A549 (cell line): ENCODE measurements around the gene TRMT5.

ENCODE experiments used
- EP300 ChIP-seq, 2 experiments: fragments of >200 bp; sonication (Bioruptor Twin); formaldehyde crosslinking; IDR thresholded peaks; 2 replicates in 1 of 2; 3 replicates in 1 of 2; pipeline ENCODE4 v1.6.1; 2016 to 2017
- PHF8 ChIP-seq: fragments of 200-600 bp; sonication (generic); IDR thresholded peaks from 2 replicates; pipeline ENCODE4 v1.6.1; 2016; ENCODE audit warnings: low read depth, mild to moderate bottlenecking, antibody characterized with exemption, moderate library complexity, borderline replicate concordance
- POLR2A ChIP-seq: IDR thresholded peaks from 2 replicates; pipeline ENCODE4 v1.6.1; 2012; ENCODE audit warnings: mild to moderate bottlenecking, low read length
- RCOR1 ChIP-seq: fragments of 150-350 bp; IDR thresholded peaks from 2 replicates; pipeline ENCODE4 v1.6.1; 2014; ENCODE audit warnings: antibody characterized with exemption, low read length, low read depth
- SMC3 ChIP-seq: fragments of >200 bp; sonication (Bioruptor Twin); formaldehyde crosslinking; IDR thresholded peaks from 3 replicates; pipeline ENCODE4 v1.6.1; 2018; ENCODE audit warnings: inconsistent platforms
- ZFP36 ChIP-seq: fragments of 450-650 bp; IDR thresholded peaks from 2 replicates; pipeline ENCODE4 v1.6.1; 2014; ENCODE audit warnings: borderline replicate concordance; ENCODE audit not compliant: partially characterized antibody
- TF ChIP-seq, protein P1 (sequence below): fragments of >200 bp; sonication (Bioruptor Twin); formaldehyde crosslinking; IDR thresholded peaks from 3 replicates; pipeline ENCODE4 v1.5.1; 2016
- TF ChIP-seq, protein P2 (sequence below): fragments of 200-600 bp; sonication (generic); IDR thresholded peaks from 2 replicates; pipeline ENCODE4 v1.6.1; 2016; ENCODE audit warnings: antibody characterized with exemption, mild to moderate bottlenecking, moderate library complexity

DNA sequence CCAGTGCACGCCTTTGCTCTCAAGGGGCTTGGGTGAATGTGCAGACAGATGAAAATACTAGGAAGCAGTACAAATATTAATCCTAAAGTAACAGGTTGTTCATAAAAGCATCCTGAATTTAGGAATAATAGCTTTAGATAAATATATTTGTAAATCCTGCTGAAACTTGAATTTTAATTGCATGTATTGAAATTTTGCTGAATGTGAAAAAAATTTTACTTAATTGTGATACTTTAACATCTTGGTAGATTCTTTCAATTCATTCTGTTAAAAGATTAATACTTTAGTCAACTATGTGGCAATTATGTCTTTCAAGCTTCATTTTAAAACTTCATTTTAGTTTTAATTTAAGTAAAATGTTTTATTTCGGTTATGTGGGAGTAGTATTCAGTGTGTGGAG lies 5.6 kb upstream of the TRMT5 start:
- TF ChIP-seq, protein P1, sequence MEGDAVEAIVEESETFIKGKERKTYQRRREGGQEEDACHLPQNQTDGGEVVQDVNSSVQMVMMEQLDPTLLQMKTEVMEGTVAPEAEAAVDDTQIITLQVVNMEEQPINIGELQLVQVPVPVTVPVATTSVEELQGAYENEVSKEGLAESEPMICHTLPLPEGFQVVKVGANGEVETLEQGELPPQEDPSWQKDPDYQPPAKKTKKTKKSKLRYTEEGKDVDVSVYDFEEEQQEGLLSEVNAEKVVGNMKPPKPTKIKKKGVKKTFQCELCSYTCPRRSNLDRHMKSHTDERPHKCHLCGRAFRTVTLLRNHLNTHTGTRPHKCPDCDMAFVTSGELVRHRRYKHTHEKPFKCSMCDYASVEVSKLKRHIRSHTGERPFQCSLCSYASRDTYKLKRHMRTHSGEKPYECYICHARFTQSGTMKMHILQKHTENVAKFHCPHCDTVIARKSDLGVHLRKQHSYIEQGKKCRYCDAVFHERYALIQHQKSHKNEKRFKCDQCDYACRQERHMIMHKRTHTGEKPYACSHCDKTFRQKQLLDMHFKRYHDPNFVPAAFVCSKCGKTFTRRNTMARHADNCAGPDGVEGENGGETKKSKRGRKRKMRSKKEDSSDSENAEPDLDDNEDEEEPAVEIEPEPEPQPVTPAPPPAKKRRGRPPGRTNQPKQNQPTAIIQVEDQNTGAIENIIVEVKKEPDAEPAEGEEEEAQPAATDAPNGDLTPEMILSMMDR = no peak
- TF ChIP-seq SMC3 (no peak), PHF8 (no peak), ZFP36 (no peak), RCOR1 (no peak), POLR2A (no peak), EP300 (IDR thresholded peaks at IDR 0.05) (no peak)
- TF ChIP-seq, protein P2, sequence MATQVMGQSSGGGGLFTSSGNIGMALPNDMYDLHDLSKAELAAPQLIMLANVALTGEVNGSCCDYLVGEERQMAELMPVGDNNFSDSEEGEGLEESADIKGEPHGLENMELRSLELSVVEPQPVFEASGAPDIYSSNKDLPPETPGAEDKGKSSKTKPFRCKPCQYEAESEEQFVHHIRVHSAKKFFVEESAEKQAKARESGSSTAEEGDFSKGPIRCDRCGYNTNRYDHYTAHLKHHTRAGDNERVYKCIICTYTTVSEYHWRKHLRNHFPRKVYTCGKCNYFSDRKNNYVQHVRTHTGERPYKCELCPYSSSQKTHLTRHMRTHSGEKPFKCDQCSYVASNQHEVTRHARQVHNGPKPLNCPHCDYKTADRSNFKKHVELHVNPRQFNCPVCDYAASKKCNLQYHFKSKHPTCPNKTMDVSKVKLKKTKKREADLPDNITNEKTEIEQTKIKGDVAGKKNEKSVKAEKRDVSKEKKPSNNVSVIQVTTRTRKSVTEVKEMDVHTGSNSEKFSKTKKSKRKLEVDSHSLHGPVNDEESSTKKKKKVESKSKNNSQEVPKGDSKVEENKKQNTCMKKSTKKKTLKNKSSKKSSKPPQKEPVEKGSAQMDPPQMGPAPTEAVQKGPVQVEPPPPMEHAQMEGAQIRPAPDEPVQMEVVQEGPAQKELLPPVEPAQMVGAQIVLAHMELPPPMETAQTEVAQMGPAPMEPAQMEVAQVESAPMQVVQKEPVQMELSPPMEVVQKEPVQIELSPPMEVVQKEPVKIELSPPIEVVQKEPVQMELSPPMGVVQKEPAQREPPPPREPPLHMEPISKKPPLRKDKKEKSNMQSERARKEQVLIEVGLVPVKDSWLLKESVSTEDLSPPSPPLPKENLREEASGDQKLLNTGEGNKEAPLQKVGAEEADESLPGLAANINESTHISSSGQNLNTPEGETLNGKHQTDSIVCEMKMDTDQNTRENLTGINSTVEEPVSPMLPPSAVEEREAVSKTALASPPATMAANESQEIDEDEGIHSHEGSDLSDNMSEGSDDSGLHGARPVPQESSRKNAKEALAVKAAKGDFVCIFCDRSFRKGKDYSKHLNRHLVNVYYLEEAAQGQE = no peak
